HepG2 (cell line): ENCODE results near the gene HNRNPL. TPM values are rescaled to one million over a fixed set of nuclear protein-coding genes. Genes with fewer than 3 reads are reported as not detected.

Experiments
- CHD2 ChIP-seq: IDR thresholded peaks from 2 replicates; pipeline ENCODE4 v1.6.1; 2011; ENCODE audit warnings: low read depth, low read length, improper control_type of control experiment
- E2F1 ChIP-seq: sonication (generic); formaldehyde crosslinking; IDR thresholded peaks from 2 replicates; pipeline ENCODE4 v1.5.0; 2020; ENCODE audit warnings: missing genetic modification reagents
- GLI4 ChIP-seq: sonication (generic); formaldehyde crosslinking; IDR thresholded peaks from 2 replicates; pipeline ENCODE4 v1.5.1; 2020; ENCODE audit warnings: missing genetic modification reagents, mild to moderate bottlenecking, moderate library complexity, borderline replicate concordance
- HNRNPL ChIP-seq: fragments of 200-400 bp; formaldehyde crosslinking; IDR thresholded peaks from 2 replicates; pipeline ENCODE4 v1.6.1; 2017; ENCODE audit warnings: mild to moderate bottlenecking, low read depth, low read length
- HOXA5 ChIP-seq: sonication (generic); formaldehyde crosslinking; IDR thresholded peaks from 2 replicates; pipeline ENCODE4 v1.4.0; 2020; ENCODE audit warnings: missing genetic modification reagents
- IRF9 ChIP-seq: sonication (generic); formaldehyde crosslinking; IDR thresholded peaks from 2 replicates; pipeline ENCODE4 v1.8.0; 2022; ENCODE audit warnings: missing genetic modification reagents, mild to moderate bottlenecking, borderline replicate concordance
- MXD1 ChIP-seq: sonication (generic); formaldehyde crosslinking; IDR thresholded peaks from 2 replicates; pipeline ENCODE4 v1.4.0; 2020; ENCODE audit warnings: mild to moderate bottlenecking, missing genetic modification reagents
- SP5 ChIP-seq: IDR thresholded peaks from 2 replicates; pipeline ENCODE4 v1.6.1; 2016; ENCODE audit warnings: low read depth, borderline replicate concordance
- SRY ChIP-seq: sonication (generic); formaldehyde crosslinking; IDR thresholded peaks from 2 replicates; pipeline ENCODE4 v1.8.0; 2022; ENCODE audit warnings: mild to moderate bottlenecking, missing genetic modification reagents
- STAG1 ChIP-seq: sonication (generic); formaldehyde crosslinking; IDR thresholded peaks from 2 replicates; pipeline ENCODE4 v1.4.0; 2020; ENCODE audit warnings: missing genetic modification reagents
- ZEB1 ChIP-seq: IDR thresholded peaks from 2 replicates; pipeline ENCODE4 v1.6.1; 2012; ENCODE audit warnings: mild to moderate bottlenecking, low read depth, inconsistent platforms; ENCODE audit not compliant: insufficient replicate concordance
- ZNF317 ChIP-seq: sonication (generic); formaldehyde crosslinking; IDR thresholded peaks from 2 replicates; pipeline ENCODE4 v1.5.0; 2020; ENCODE audit warnings: mild to moderate bottlenecking, missing genetic modification reagents
- ZNF350 ChIP-seq: sonication (generic); formaldehyde crosslinking; IDR thresholded peaks from 2 replicates; pipeline ENCODE4 v1.4.0; 2020; ENCODE audit warnings: mild to moderate bottlenecking, low read depth, missing genetic modification reagents, borderline replicate concordance
- ZNF670 ChIP-seq: sonication (generic); formaldehyde crosslinking; IDR thresholded peaks from 2 replicates; pipeline ENCODE4 v1.8.0; 2022; ENCODE audit warnings: mild to moderate bottlenecking, missing genetic modification reagents, borderline replicate concordance
- ZNF766 ChIP-seq: sonication (generic); formaldehyde crosslinking; IDR thresholded peaks from 2 replicates; pipeline ENCODE4 v1.5.0; 2020; ENCODE audit warnings: missing genetic modification reagents, borderline replicate concordance
- ZSCAN30 ChIP-seq: sonication (generic); formaldehyde crosslinking; IDR thresholded peaks from 2 replicates; pipeline ENCODE4 v1.5.0; 2020; ENCODE audit warnings: mild to moderate bottlenecking, missing genetic modification reagents
- polyA plus RNA-seq, 8 experiments: library from polyadenylated mRNA; depleted of rRNA in 3 of 8; stranded (reverse) in 7 of 8; unstranded in 1 of 8; fragments of >200 nt; fragmentation: Illumina TruSeq in 4 of 8; extraction: Trizol in 4 of 8; gene quantifications; 2 replicates each; pipeline versions ENCODE4 v1.2.1 to v1.2.3, GENCODE V29; 2011 to 2016; ENCODE audit warnings: low read depth in 4 of 8, missing spikeins in 1 of 8, mixed read lengths in 1 of 8; ENCODE audit not compliant: insufficient read depth in 1 of 8
- total RNA-seq, 5 experiments: library from RNA; depleted of rRNA; stranded (reverse); fragments of >200 nt; fragmentation: Illumina TruSeq; extraction: Trizol; gene quantifications; 2 replicates each; pipeline ENCODE4 v1.2.3, GENCODE V29; 2016; ENCODE audit warnings: low read depth in 1 of 5
- TF ChIP-seq, protein P1 (sequence below): IDR thresholded peaks from 2 replicates; pipeline ENCODE4 v1.6.1; 2016; ENCODE audit warnings: low read depth, control low read depth
- TF ChIP-seq, protein P2 (sequence below): sonication (generic); formaldehyde crosslinking; IDR thresholded peaks from 2 replicates; pipeline ENCODE4 v1.4.0; 2020; ENCODE audit warnings: missing genetic modification reagents
- TF ChIP-seq, protein P3 (sequence below): sonication (generic); formaldehyde crosslinking; IDR thresholded peaks from 2 replicates; pipeline ENCODE4 v1.4.0; 2020; ENCODE audit warnings: mild to moderate bottlenecking, missing genetic modification reagents

HNRNPL gene
- total and polyA plus RNA-seq, 2 of the 13 experiments (the other 11 are each of a cell fraction or from before 2014, with no cell fraction given) = 156 to 278 TPM

- TF ChIP-seq, protein P1, sequence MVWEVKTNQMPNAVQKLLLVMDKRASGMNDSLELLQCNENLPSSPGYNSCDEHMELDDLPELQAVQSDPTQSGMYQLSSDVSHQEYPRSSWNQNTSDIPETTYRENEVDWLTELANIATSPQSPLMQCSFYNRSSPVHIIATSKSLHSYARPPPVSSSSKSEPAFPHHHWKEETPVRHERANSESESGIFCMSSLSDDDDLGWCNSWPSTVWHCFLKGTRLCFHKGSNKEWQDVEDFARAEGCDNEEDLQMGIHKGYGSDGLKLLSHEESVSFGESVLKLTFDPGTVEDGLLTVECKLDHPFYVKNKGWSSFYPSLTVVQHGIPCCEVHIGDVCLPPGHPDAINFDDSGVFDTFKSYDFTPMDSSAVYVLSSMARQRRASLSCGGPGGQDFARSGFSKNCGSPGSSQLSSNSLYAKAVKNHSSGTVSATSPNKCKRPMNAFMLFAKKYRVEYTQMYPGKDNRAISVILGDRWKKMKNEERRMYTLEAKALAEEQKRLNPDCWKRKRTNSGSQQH (CRISPR knock-in tag) = no peak
- TF ChIP-seq IRF9 (CRISPR knock-in tag) (no peak; the same call in 1 of the 2 replicates), HNRNPL (peak; percentile 39; the same call in 1 of the 2 replicates), ZNF317 (CRISPR knock-in tag) (0 out of 2 replicates have a peak, but pooled peaks have one; percentile 9), ZSCAN30 (CRISPR knock-in tag) (peak; percentile 72; the same call in 1 of the 2 replicates), MXD1 (CRISPR knock-in tag) (no peak; the same call in 1 of the 2 replicates), HOXA5 (CRISPR knock-in tag) (0 out of 2 replicates have a peak, but pooled peaks have one; percentile 50), E2F1 (no peak), STAG1 (CRISPR knock-in tag) (no peak; the same call in 1 of the 2 replicates), GLI4 (CRISPR knock-in tag) (peak; percentile 68; the same call in 1 of the 2 replicates), SP5 (0 out of 2 replicates have a peak, but pooled peaks have one; percentile 2), ZEB1 (peak; percentile 7), CHD2 (no peak), ZNF766 (CRISPR knock-in tag) (no peak), ZNF350 (CRISPR knock-in tag) (peak; percentile 41; the same call in 1 of the 2 replicates), ZNF670 (CRISPR knock-in tag) (peak; percentile 81; the same call in 1 of the 2 replicates), SRY (peak; percentile 65; the same call in 1 of the 2 replicates)
- TF ChIP-seq, protein P2, sequence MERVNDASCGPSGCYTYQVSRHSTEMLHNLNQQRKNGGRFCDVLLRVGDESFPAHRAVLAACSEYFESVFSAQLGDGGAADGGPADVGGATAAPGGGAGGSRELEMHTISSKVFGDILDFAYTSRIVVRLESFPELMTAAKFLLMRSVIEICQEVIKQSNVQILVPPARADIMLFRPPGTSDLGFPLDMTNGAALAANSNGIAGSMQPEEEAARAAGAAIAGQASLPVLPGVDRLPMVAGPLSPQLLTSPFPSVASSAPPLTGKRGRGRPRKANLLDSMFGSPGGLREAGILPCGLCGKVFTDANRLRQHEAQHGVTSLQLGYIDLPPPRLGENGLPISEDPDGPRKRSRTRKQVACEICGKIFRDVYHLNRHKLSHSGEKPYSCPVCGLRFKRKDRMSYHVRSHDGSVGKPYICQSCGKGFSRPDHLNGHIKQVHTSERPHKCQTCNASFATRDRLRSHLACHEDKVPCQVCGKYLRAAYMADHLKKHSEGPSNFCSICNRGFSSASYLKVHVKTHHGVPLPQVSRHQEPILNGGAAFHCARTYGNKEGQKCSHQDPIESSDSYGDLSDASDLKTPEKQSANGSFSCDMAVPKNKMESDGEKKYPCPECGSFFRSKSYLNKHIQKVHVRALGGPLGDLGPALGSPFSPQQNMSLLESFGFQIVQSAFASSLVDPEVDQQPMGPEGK (CRISPR knock-in tag) = peak; percentile 19; the same call in 1 of the 2 replicates
- TF ChIP-seq, protein P3, sequence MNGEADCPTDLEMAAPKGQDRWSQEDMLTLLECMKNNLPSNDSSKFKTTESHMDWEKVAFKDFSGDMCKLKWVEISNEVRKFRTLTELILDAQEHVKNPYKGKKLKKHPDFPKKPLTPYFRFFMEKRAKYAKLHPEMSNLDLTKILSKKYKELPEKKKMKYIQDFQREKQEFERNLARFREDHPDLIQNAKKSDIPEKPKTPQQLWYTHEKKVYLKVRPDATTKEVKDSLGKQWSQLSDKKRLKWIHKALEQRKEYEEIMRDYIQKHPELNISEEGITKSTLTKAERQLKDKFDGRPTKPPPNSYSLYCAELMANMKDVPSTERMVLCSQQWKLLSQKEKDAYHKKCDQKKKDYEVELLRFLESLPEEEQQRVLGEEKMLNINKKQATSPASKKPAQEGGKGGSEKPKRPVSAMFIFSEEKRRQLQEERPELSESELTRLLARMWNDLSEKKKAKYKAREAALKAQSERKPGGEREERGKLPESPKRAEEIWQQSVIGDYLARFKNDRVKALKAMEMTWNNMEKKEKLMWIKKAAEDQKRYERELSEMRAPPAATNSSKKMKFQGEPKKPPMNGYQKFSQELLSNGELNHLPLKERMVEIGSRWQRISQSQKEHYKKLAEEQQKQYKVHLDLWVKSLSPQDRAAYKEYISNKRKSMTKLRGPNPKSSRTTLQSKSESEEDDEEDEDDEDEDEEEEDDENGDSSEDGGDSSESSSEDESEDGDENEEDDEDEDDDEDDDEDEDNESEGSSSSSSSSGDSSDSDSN = no peak; the same call in 1 of the 2 replicates
These were observed 1.3 kb upstream of the HNRNPL start (continued) for GRCh38 chr19:38850976-38851621.
